HG03521 (cell line): Measurements from ENCODE around the gene CEACAM6.
"Not testable (repeated sequence)": the region's sequence is repeated elsewhere in the genome, so short reads cannot be mapped to it uniquely, and the experiment has no call there.

Experiments
- ATAC-seq: cut with Tn5 transposase; IDR thresholded peaks from one replicate; pipeline ENCODE4 v1.9.1; 2021; ENCODE audit warnings: mild to moderate bottlenecking, moderate library complexity; ENCODE audit not compliant: unreplicated experiment

CEACAM6 gene

DNA sequence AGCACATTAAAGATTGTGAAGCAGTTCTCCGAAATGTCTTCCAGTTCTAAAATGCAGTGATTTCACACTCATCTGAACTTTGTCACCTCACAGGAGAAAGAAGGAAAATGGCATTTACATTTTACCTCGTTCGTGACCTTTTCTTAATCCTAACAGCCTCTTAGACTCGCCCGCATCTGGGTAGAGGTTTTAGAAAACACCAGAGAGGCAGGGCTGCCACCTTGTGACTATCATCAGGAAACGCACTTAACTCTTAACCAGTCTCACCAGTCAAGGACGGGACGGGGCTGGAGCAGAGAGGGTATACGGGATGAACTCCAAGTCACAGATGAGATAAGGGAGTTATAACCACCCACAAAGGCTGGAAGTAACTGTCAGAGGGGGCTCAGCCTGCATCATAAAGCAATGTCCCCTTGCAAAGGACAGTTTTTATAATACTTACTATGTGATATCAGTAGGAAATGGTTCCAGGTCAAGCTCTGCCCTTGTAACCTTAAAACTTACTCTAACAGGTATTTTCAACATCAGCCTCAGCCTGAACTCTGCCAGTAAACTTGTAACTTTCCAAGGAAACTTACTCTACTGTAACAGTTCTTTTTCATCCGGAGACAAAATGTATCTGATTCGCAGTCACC lies 8.6 kb upstream of the CEACAM6 start:
- ATAC-seq: no peak

DNA sequence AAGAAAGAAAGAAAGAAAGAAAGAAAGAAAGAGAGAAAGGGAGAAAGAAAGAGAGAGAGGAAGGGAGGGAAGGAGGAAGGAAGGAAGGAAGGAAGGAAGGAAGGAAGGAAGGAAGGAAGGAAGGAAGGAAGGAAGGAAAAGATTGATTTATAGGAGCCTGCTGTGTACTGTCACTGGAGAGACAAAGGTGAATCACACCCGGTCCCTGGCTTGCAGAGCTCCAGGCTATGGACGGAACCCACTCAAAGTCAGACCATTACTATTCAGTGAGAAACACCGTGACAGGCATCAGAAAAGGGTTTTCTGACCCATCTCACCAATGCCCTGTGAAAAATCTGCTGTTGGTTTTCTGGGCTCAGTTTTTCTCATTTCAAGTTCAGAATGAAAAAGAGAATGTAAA lies 7.3 kb upstream of the CEACAM6 start:
- no peak for ATAC-seq

- ATAC-seq: not testable (repeated sequence)
These were observed 4.8 kb upstream of the CEACAM6 start for GRCh38 chr19:41750248-41751134.

GRCh38 chr19:41753159-41753558 lies 2.2 kb upstream of the CEACAM6 start:
- no peak for ATAC-seq

GRCh38 chr19:41753936-41754529 lies 1.3 kb upstream of the CEACAM6 start:
- no peak for ATAC-seq

- no peak for ATAC-seq
These were observed 3.5 kb downstream of the CEACAM6 start for GRCh38 chr19:41758846-41759245.

GRCh38 chr19:41767115-41767514 lies 11.8 kb downstream of the CEACAM6 start:
- ATAC-seq: no peak

GRCh38 chr19:41768105-41768504 lies 12.8 kb downstream of the CEACAM6 start:
- ATAC-seq: not testable (repeated sequence)

GRCh38 chr19:41769608-41770007 lies 14.3 kb downstream of the CEACAM6 start:
- ATAC-seq: no peak

DNA sequence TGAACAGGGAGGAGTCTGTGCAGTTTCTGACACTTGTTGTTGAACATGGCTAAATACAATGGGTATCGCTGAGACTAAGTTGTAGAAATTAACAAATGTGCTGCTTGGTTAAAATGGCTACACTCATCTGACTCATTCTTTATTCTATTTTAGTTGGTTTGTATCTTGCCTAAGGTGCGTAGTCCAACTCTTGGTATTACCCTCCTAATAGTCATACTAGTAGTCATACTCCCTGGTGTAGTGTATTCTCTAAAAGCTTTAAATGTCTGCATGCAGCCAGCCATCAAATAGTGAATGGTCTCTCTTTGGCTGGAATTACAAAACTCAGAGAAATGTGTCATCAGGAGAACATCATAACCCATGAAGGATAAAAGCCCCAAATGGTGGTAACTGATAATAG lies 16.1 kb downstream of the CEACAM6 start:
- no peak for ATAC-seq

DNA sequence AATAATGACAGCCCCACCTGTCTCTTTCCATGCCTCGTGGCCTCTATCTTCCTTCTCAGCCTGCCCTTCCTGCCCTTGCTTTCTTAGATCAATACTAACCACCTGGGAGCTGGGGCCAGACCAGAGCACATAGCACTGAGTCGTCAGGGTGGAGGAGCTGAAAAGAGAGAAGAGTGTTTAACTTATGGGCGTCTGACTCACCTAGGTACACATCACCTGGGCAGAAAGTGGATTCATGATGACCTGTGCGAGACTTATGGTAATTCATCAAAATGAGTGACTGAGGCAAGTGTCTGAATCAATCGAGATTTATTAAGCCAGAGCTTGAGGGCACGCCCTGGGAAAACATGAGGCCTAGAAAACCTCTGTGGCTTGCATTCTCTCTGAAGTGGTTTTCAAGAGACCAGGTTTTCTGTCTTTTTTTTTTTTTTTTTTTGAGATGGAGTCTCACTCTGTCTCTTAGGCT lies 19.2 kb downstream of the CEACAM6 start:
- no peak for ATAC-seq

GRCh38 chr19:41776700-41777099 lies 21.4 kb downstream of the CEACAM6 start:
- ATAC-seq: no peak

DNA sequence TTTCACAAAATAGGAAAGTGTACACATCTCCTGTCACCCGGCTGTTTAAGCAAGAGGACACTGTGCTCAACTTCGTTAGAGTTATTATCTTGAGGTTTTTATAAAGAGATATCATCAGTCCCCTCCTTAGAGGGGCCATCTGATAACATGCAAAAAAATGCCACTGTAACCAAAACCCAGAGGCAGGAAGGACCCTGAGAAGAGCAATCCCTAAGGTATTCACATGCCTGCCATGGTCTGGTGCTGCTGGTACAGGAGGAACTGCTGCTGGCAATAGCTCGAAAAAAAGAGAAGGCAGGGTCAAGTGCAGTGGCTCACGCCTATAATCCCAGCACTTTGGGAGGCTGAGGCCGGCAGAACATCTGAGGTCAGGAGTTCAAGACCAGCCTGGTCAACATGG lies 28.3 kb downstream of the CEACAM6 start:
- ATAC-seq: no peak

DNA sequence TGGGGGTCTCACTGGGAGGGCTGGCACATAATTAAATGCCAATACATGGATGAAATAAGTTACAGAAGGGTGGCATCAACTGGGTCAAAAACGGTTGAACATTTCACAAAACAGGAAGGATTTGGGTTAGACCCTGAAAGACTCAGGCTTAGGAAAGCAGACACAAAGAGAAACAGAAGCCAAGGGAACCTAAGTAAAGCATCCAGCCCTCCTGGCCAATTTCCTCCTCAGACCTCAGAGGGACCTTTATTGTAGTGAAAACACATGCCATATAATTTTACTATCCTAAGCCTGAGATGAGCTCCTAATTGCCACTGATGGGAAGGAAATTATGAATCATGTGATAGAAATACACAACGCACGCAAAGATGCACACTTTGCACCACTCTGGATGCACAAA lies 29.0 kb downstream of the CEACAM6 start:
- ATAC-seq: no peak

- ATAC-seq: no peak
These were observed 29.4 kb downstream of the CEACAM6 start for GRCh38 chr19:41784743-41785142.

- ATAC-seq: no peak
These were observed 30.3 kb downstream of the CEACAM6 start for GRCh38 chr19:41785653-41786052.

- ATAC-seq: no peak
These were observed 31.7 kb downstream of the CEACAM6 start for GRCh38 chr19:41787055-41787454.

DNA sequence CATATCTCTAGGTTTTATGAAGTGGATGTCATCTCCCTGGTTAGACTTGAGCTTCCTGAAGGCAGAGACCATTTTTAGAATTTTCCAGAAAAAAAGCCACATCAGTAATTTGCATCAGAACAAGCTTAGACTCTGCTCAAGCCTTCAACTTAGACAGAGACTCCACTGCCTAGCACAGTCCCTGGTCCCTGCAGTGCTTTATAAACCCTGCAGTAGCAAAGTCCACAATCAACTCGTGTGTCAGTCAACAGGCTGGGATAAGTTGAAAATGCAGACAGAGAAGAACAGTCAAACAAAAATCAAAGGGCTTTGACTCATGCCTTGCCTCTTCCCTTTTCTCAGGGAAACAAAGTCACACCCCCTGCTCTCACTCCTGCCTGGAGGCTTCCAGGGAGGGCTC lies 33.2 kb downstream of the CEACAM6 start:
- not testable (repeated sequence) for ATAC-seq

DNA sequence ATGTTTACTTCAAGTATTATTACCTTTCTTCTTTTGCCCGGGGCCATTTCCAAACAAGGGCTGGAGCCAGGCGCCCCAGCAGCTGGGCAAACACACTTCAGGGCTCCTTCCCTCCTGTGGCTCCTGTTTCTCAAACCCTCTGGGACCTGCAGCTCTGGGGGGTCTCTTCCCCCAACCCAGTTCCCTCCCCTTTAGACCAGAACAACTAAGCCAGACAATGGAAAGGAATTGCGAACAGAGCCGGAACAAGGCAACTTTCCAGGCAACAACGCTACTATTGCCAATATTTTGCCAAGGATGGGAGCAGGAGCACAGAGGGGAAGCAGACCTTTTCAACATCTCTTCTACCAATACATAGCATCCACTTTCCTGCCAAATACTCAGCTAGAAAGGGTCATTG lies 33.7 kb downstream of the CEACAM6 start:
- not testable (repeated sequence) for ATAC-seq

DNA sequence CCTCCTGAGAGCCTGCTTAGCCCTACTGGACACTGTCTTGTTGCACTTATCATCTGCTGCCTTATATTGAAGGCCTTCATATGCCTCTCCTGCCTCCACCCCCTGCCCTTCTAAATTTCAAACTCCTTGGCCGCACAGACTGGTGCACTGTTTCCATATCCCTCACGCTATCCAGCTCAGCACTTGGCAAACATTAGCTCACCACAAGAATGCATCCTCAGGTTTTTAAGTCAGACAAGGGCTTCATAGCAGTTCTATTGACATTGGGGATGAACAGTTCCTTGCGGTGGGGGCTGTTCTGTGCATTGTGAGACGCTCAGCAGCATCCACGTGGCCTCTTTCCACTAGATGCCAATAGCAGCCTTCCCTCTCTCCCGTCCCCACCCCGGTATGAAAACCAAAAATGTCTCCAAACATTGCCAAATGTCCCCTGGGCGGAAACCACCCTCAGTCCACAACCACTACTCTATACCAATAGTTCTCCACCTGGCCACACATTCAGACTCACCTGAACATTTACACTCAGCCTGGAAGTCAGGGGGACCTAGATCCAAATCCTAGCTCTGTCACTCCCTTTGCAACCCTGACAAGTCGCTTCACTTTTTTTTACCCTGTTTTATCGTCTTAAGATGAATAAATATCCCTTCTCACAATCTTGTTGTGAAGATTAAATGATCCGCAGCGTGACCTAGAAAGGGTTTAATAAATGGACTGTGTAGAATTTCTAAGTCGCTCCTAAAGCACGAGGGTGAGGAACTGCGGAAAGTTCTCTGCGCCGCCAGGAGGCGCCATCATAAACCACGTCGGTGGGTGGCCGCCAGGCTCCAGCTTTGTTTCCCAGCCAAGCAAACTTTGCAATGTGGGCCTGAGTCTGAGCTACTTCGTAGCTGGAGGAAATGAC lies 37.4 kb downstream of the CEACAM6 start:
- no peak for ATAC-seq

GRCh38 chr19:41793414-41793727 lies 38.0 kb downstream of the CEACAM6 start:
- ATAC-seq: no peak
